Skeletal muscle tissue (tissue), 4 donors: Measurements from ENCODE around the gene ZBTB26. TPM values are rescaled to one million over a fixed set of nuclear protein-coding genes. Genes with fewer than 3 reads are reported as not detected.
A peak's percentile ranks its signal among the peaks of the same experiment; 100 is the strongest.

Experiments used
- H3K27ac ChIP-seq: one replicate; pipeline ENCODE4 v1.7.0; 2013; ENCODE audit warnings: mild to moderate bottlenecking, low read depth, low read length, inconsistent platforms
- H3K27me3 ChIP-seq, 3 donors: one replicate each; pipeline ENCODE4 v1.7.0; 2013; ENCODE audit warnings: low read length in 3 of 3; ENCODE audit not compliant: control insufficient read depth in 3 of 3, insufficient read depth in 3 of 3
- H3K36me3 ChIP-seq, 3 donors: one replicate each; pipeline ENCODE4 v1.7.0; 2013; ENCODE audit warnings: low read length in 3 of 3; ENCODE audit not compliant: control insufficient read depth in 3 of 3, insufficient read depth in 3 of 3
- H3K4me1 ChIP-seq, 3 donors: one replicate each; pipeline ENCODE4 v1.7.0; 2013; ENCODE audit warnings: low read length in 3 of 3, mild to moderate bottlenecking in 3 of 3; ENCODE audit not compliant: control insufficient read depth in 3 of 3, insufficient read depth in 3 of 3
- H3K4me3 ChIP-seq, 3 donors: one replicate each; pipeline ENCODE4 v1.7.0; 2013; ENCODE audit warnings: low read length in 3 of 3
- H3K9ac ChIP-seq, 3 donors: one replicate each; pipeline ENCODE4 v1.7.0; 2013; ENCODE audit warnings: low read length in 3 of 3, mild to moderate bottlenecking in 3 of 3, moderate library complexity in 2 of 3, low read depth in 1 of 3
- H3K9me3 ChIP-seq, 3 donors: one replicate each; pipeline ENCODE4 v1.7.0; 2013; ENCODE audit warnings: low read length in 3 of 3; ENCODE audit not compliant: control insufficient read depth in 3 of 3
- total RNA-seq: library from RNA; depleted of rRNA; stranded (reverse); fragments of >200 nt; gene quantifications from one replicate; pipeline ENCODE4 v1.2.3, GENCODE V29; 2014
- donor health status: Osteomylitis.

The ZBTB26 gene
- total RNA-seq, result 3.7 TPM

DNA sequence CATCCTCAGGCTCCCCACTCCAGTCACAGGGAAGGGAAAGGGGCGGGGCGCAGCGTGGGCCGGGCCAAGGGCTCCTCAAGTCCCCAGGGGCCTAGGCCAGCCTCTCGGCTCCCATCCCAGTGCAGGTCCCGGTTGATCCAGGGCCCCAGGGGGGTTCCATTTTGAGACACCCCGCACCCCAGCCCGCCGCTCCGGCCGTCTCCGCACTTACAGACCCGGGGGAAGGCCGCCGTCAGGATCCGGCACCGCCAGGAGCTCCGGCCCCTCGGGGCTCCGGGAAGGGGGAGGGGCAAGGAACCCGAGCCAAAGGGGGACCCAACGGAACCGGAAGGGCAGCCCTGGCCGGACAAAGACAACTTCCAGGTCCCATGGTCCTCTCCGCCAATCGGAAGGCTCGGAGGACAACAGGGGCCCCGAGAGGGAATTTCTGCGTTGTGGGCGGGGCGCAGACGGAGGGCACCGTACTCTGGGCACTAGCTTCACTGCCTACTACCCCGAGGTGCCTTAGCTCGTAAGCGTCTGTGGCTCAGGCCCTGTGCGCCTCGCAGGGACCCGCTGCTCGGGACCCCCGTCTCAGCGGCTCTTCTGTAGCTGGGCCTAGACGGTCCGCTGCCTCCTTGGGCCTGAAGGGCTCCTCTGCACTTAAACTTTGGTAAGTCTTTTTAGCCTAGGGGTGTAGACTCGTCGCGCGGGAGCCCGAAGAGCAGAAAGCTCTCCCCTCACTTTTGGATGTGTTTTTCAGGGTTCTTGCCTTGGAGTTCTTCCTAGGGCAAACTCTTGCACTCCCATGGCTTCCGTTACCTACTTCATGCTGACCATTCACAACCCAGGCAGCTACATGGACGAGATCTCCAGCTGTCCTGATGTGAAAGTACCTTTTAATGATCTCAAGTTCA is at the start of gene ZBTB26:
Gene ZBTB26 (minus strand): TSS at position 287 of the 896 bp plus-strand sequence. CDS start 11,578 bp downstream, outside the sequence.
- Histone ChIP-seq H3K9ac (peak within 1 kb of the TSS; percentile 87 to 95 (median 91)), H3K9me3 (no peaks in the 10 kb centered on the region), H3K4me3 (peak within 1 kb of the TSS; percentile 91 to 96 (median 93)), H3K4me1 (peaks cover 25 to 30% (median 29%) of the 10 kb centered on the region in 3 donors), H3K27me3 (no peaks in the 10 kb centered on the region), H3K36me3 (peaks cover 2 to 3% (median 2%) of the 10 kb centered on the region in 3 donors), H3K27ac (peak within 1 kb of the TSS; percentile 79)

DNA sequence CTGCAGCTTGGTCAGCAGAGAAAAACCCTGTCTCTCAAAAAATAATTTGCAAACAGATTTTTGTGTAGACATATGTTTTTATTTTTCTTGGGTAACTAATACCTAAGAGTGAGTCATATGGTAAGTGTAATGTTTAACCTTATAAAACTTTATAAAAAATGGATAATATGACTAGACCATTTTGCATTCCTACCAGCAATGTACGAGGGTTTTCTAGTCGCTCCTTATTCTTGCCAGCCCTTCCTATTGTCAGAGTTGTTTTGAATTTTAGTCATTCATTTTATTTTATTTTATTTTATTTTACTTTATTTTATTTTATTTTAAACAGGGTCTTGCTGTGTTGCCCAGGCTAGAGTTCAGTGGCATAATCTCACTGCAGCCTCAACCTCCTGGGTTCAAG is 47.3 kb upstream of the ZBTB26 start:
- Histone ChIP-seq H3K36me3 (no peaks in the 10 kb centered on the region), H3K9ac (no peak overlapping the region), H3K4me1 (peaks cover 0 to 9% (median 3%) of the 10 kb centered on the region in 3 donors), H3K4me3 (no peak overlapping the region), H3K27ac (no peak overlapping the region), H3K27me3 (no peaks in the 10 kb centered on the region), H3K9me3 (no peaks in the 10 kb centered on the region)

- no peaks in the 10 kb centered on the region for H3K9me3 ChIP-seq
- H3K36me3 ChIP-seq, result peaks cover 0 to 8% (median 0%) of the 10 kb centered on the region in 3 donors
- peak overlapping the region; percentile 16 for H3K27ac ChIP-seq
- peaks cover 0 to 9% (median 3%) of the 10 kb centered on the region in 3 donors for H3K4me1 ChIP-seq
- H3K9ac ChIP-seq, result no peak overlapping the region
- no peak overlapping the region for H3K4me3 ChIP-seq
- H3K27me3 ChIP-seq, result no peaks in the 10 kb centered on the region
Observed at GRCh38 chr9:122975196-122975595, 43.9 kb upstream of the ZBTB26 start.

DNA sequence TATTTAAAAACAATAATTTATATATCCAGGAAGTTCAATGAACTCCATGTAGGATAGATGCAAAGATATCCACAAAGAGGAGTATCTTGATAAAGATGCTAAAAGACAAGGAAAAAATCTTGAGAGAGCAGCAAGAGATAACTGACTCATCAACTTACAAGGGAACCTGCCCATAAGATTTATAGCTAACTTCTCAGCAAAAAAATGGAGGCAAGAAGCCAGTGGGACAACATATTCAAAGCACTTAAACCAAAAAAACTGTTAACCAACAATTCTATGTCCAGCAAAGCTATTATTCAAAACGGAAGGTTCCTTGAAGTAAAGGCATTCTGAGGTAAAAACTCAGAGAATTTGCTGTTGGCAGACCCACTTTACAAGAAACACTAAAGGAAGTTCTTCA is 29.8 kb upstream of the ZBTB26 start:
- Histone ChIP-seq H3K27ac (no peak overlapping the region), H3K9me3 (no peaks in the 10 kb centered on the region), H3K36me3 (peaks cover 5 to 18% (median 6%) of the 10 kb centered on the region in 3 donors), H3K4me1 (no peaks in the 10 kb centered on the region), H3K4me3 (no peak overlapping the region), H3K27me3 (no peaks in the 10 kb centered on the region), H3K9ac (no peak overlapping the region)

DNA sequence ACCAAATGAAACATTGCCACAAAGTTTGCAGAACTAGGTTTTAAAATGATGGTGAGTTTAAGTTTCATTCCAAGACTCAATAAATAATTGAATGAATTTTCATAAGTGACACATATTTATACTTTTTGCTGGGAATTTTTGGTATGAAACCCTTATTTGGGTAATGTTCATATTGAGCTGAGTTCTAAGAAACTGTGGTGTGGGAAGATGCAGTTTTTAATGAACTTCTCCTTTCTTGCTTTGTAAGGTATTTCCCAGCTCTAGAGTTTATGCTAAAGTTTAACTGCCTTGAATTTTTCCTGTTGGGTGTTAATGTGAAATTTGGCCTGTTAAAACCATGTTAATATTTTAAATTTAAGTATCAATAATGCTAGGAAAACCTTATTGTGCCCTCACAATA is 24.6 kb upstream of the ZBTB26 start:
- H3K36me3 ChIP-seq, result peaks cover 1 to 7% (median 5%) of the 10 kb centered on the region in 3 donors
- H3K27ac ChIP-seq, result no peak overlapping the region
- H3K9ac ChIP-seq, result no peak overlapping the region
- H3K27me3 ChIP-seq, result no peaks in the 10 kb centered on the region
- no peaks in the 10 kb centered on the region for H3K9me3 ChIP-seq
- no peak overlapping the region for H3K4me3 ChIP-seq
- H3K4me1 ChIP-seq, result peaks cover 0 to 2% (median 0%) of the 10 kb centered on the region in 3 donors

DNA sequence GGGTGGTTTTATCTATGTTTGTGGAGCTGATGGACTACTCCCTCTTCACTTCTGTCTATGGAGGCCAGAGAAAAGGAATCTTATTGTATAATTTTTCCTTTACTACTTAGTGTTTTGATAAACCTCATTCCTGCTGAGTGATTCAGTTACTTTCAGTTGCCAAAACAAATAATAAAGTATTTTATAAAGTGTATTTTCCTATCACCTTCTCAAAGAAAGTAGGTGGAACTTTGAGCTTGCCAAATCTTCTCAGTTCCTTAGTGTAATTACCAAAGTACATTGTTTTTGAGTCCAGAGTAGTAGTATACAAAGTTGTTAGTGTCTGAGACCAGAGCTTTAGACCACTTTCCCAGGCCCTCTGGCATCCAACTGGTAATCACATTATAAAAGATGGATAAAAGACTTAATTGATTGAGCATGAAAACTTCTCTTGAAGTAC is 23.0 kb upstream of the ZBTB26 start:
- Histone ChIP-seq H3K9ac (no peak overlapping the region), H3K27ac (no peak overlapping the region), H3K9me3 (no peaks in the 10 kb centered on the region), H3K36me3 (peaks cover 0 to 1% (median 0%) of the 10 kb centered on the region in 3 donors), H3K4me3 (no peak overlapping the region), H3K27me3 (no peaks in the 10 kb centered on the region), H3K4me1 (peaks cover 0 to 2% (median 0%) of the 10 kb centered on the region in 3 donors)

GRCh38 chr9:122951056-122951455 is 19.7 kb upstream of the ZBTB26 start:
- Histone ChIP-seq H3K9ac (peak overlapping the region in 1 of 3 donors; percentile 21), H3K27me3 (no peaks in the 10 kb centered on the region), H3K36me3 (no peaks in the 10 kb centered on the region), H3K9me3 (no peaks in the 10 kb centered on the region), H3K4me3 (no peak overlapping the region), H3K4me1 (peaks cover 0 to 3% (median 2%) of the 10 kb centered on the region in 3 donors), H3K27ac (no peak overlapping the region)

DNA sequence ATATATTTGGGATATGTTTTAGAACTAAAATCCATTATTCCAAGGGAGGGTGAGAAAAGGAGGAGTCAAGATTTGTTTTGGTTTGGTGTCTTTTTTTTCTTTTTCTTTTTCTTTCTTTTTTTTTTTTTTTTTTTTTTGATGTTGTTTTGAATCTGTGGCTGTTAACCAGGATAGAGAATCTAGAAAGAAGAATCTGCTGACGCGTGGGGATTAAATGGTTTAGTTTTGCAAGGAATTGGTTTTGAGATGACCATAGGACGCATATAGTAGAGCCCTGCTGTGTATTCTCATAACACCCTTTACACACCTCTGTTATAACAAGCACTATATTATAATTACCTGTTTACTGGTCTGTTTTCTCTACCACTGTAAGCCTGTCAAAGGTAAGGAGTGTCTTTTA is 19.0 kb upstream of the ZBTB26 start:
- H3K27ac ChIP-seq, result no peak overlapping the region
- peaks cover 0 to 3% (median 2%) of the 10 kb centered on the region in 3 donors for H3K4me1 ChIP-seq
- H3K27me3 ChIP-seq, result no peaks in the 10 kb centered on the region
- no peak overlapping the region for H3K4me3 ChIP-seq
- H3K36me3 ChIP-seq, result no peaks in the 10 kb centered on the region
- no peaks in the 10 kb centered on the region for H3K9me3 ChIP-seq
- no peak overlapping the region for H3K9ac ChIP-seq

DNA sequence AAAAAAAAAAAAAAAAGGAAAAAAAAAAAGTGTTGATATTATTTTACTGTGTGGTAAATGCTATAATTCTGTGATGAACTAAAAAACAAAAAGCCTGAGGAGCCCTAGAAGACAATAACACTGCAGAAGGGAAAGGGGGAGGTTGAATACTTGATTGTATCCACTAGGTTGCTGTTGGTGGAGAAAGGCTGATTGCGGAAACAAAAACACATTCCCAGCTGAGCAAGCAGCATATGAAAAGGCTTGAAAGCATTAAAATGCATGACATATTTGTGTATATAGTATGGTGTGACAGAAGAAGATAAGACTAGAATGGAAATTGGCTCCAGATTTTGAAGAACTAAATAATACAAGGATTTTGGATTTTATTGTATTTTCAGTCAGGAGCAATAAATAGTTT is 18.4 kb upstream of the ZBTB26 start:
- Histone ChIP-seq H3K4me3 (no peak overlapping the region), H3K27ac (no peak overlapping the region), H3K36me3 (no peaks in the 10 kb centered on the region), H3K9ac (no peak overlapping the region), H3K27me3 (no peaks in the 10 kb centered on the region), H3K9me3 (no peaks in the 10 kb centered on the region), H3K4me1 (peaks cover 0 to 3% (median 2%) of the 10 kb centered on the region in 3 donors)

- H3K36me3 ChIP-seq, result peaks cover 0 to 2% (median 0%) of the 10 kb centered on the region in 3 donors
- H3K4me1 ChIP-seq, result peaks cover 0 to 3% (median 0%) of the 10 kb centered on the region in 3 donors
- H3K9ac ChIP-seq, result no peak overlapping the region
- H3K27me3 ChIP-seq, result no peaks in the 10 kb centered on the region
- H3K4me3 ChIP-seq, result no peak overlapping the region
- no peak overlapping the region for H3K27ac ChIP-seq
- no peaks in the 10 kb centered on the region for H3K9me3 ChIP-seq
Observed at GRCh38 chr9:122948313-122948712, 17.0 kb upstream of the ZBTB26 start.
